Central memory CD8-positive, alpha-beta T cell (primary cell): ENCODE results near the gene OPCML.

Experiments
- ATAC-seq: fragments of 150-1000 bp; cut with Tn5 transposase; replicated peaks from 2 replicates; pipeline ENCODE4 v1.10.0; 2022; ENCODE audit warnings: mild to moderate bottlenecking, moderate FRiP score, moderate number of reproducible peaks; ENCODE audit not compliant: poor library complexity, severe bottlenecking; ENCODE audit errors: extremely low read depth
- DNase-seq, 2 donors: peaks; one replicate each; pipeline ENCODE4 v3.0.0; 2021; ENCODE audit warnings: low spot score in 2 of 2
- H3K27ac Mint-ChIP-seq: one replicate; pipeline ENCODE4 v1.8.0; 2022; ENCODE audit warnings: low read depth, mild to moderate bottlenecking, moderate library complexity, mixed read lengths
- H3K27me3 Mint-ChIP-seq: one replicate; pipeline ENCODE4 v1.8.0; 2022; ENCODE audit warnings: mixed read lengths
- H3K36me3 Mint-ChIP-seq: one replicate; pipeline ENCODE4 v1.8.0; 2022; ENCODE audit warnings: mild to moderate bottlenecking, moderate library complexity, mixed read lengths; ENCODE audit not compliant: insufficient read depth
- H3K4me1 Mint-ChIP-seq: one replicate; pipeline ENCODE4 v1.8.0; 2022; ENCODE audit warnings: mixed read lengths
- H3K4me3 Mint-ChIP-seq: one replicate; pipeline ENCODE4 v1.8.0; 2022; ENCODE audit warnings: mild to moderate bottlenecking, moderate library complexity, mixed read lengths
- H3K9me3 Mint-ChIP-seq: one replicate; pipeline ENCODE4 v1.8.0; 2022; ENCODE audit warnings: mixed read lengths

Gene OPCML

GRCh38 chr11:132447761-132448160 is 1084.5 kb downstream of the OPCML start:
- Mint-ChIP-seq H3K4me1 (no peaks in the 10 kb centered on the region), H3K27me3 (no peaks in the 10 kb centered on the region), H3K9me3 (peaks cover 11% of the 10 kb centered on the region), H3K4me3 (no peak overlapping the region), H3K27ac (no peak overlapping the region), H3K36me3 (no peaks in the 10 kb centered on the region)
- ATAC-seq (no peak), DNase-seq (no peak)

- Mint-ChIP-seq H3K4me3 (no peak overlapping the region), H3K4me1 (no peaks in the 10 kb centered on the region), H3K27ac (no peak overlapping the region), H3K9me3 (peaks cover 8% of the 10 kb centered on the region), H3K36me3 (no peaks in the 10 kb centered on the region), H3K27me3 (no peaks in the 10 kb centered on the region)
- DNase-seq (no peak), ATAC-seq (no peak)
Observed at GRCh38 chr11:132445859-132446291, 1086.4 kb downstream of the OPCML start.

- no peaks in the 10 kb centered on the region for H3K4me1 Mint-ChIP-seq
- DNase-seq (no peak), ATAC-seq (no peak)
- H3K4me3 Mint-ChIP-seq = no peak overlapping the region
- no peaks in the 10 kb centered on the region for H3K36me3 Mint-ChIP-seq
- no peaks in the 10 kb centered on the region for H3K27me3 Mint-ChIP-seq
- H3K27ac Mint-ChIP-seq = no peak overlapping the region
- peaks cover 14% of the 10 kb centered on the region for H3K9me3 Mint-ChIP-seq
Observed at GRCh38 chr11:132444911-132445310, 1087.4 kb downstream of the OPCML start.

- Mint-ChIP-seq H3K4me3 (no peak overlapping the region), H3K36me3 (no peaks in the 10 kb centered on the region), H3K27me3 (no peaks in the 10 kb centered on the region), H3K9me3 (peaks cover 11% of the 10 kb centered on the region), H3K4me1 (no peaks in the 10 kb centered on the region), H3K27ac (no peak overlapping the region)
- DNase-seq = no peak
- no peak for ATAC-seq
Observed at GRCh38 chr11:132439711-132440255, 1092.5 kb downstream of the OPCML start.

GRCh38 chr11:132438418-132438817 is 1093.9 kb downstream of the OPCML start:
- H3K27me3 Mint-ChIP-seq = no peaks in the 10 kb centered on the region
- no peak overlapping the region for H3K27ac Mint-ChIP-seq
- DNase-seq (no peak), ATAC-seq (no peak)
- no peaks in the 10 kb centered on the region for H3K4me1 Mint-ChIP-seq
- H3K9me3 Mint-ChIP-seq = peaks cover 11% of the 10 kb centered on the region
- H3K36me3 Mint-ChIP-seq = no peaks in the 10 kb centered on the region
- no peak overlapping the region for H3K4me3 Mint-ChIP-seq

- H3K9me3 Mint-ChIP-seq = peaks cover 8% of the 10 kb centered on the region
- DNase-seq (no peak), ATAC-seq (no peak)
- peaks cover 2% of the 10 kb centered on the region for H3K36me3 Mint-ChIP-seq
- no peaks in the 10 kb centered on the region for H3K27me3 Mint-ChIP-seq
- H3K4me3 Mint-ChIP-seq = no peak overlapping the region
- no peak overlapping the region for H3K27ac Mint-ChIP-seq
- H3K4me1 Mint-ChIP-seq = no peaks in the 10 kb centered on the region
Observed at GRCh38 chr11:132430429-132431062, 1101.8 kb downstream of the OPCML start.

- H3K36me3 Mint-ChIP-seq = peaks cover 2% of the 10 kb centered on the region
- DNase-seq (no peak), ATAC-seq (no peak)
- H3K4me3 Mint-ChIP-seq = no peak overlapping the region
- H3K27ac Mint-ChIP-seq = no peak overlapping the region
- H3K4me1 Mint-ChIP-seq = no peaks in the 10 kb centered on the region
- H3K27me3 Mint-ChIP-seq = no peaks in the 10 kb centered on the region
- H3K9me3 Mint-ChIP-seq = peaks cover 8% of the 10 kb centered on the region
Observed at GRCh38 chr11:132429685-132430084, 1102.6 kb downstream of the OPCML start.

- no peak for ATAC-seq
- DNase-seq = no peak
- Mint-ChIP-seq H3K4me3 (no peak overlapping the region), H3K9me3 (peaks cover 8% of the 10 kb centered on the region), H3K4me1 (no peaks in the 10 kb centered on the region), H3K27ac (no peak overlapping the region), H3K27me3 (no peaks in the 10 kb centered on the region), H3K36me3 (no peaks in the 10 kb centered on the region)
Observed at GRCh38 chr11:132427611-132428010, 1104.7 kb downstream of the OPCML start.

- Mint-ChIP-seq H3K9me3 (no peaks in the 10 kb centered on the region), H3K27ac (no peak overlapping the region), H3K27me3 (no peaks in the 10 kb centered on the region), H3K4me1 (no peaks in the 10 kb centered on the region), H3K4me3 (no peak overlapping the region), H3K36me3 (no peaks in the 10 kb centered on the region)
- no peak for DNase-seq
- no peak for ATAC-seq
Observed at GRCh38 chr11:132424433-132424832, 1107.9 kb downstream of the OPCML start.

GRCh38 chr11:132423266-132423665 is 1109.0 kb downstream of the OPCML start:
- Mint-ChIP-seq H3K4me3 (no peak overlapping the region), H3K9me3 (no peaks in the 10 kb centered on the region), H3K27ac (no peak overlapping the region)

GRCh38 chr11:132422722-132423121 is 1109.6 kb downstream of the OPCML start:
- H3K9me3 Mint-ChIP-seq = no peaks in the 10 kb centered on the region
- H3K4me3 Mint-ChIP-seq = no peak overlapping the region
- no peak overlapping the region for H3K27ac Mint-ChIP-seq
- no peaks in the 10 kb centered on the region for H3K27me3 Mint-ChIP-seq
- DNase-seq (no peak), ATAC-seq (no peak)
- H3K36me3 Mint-ChIP-seq = no peaks in the 10 kb centered on the region
- no peaks in the 10 kb centered on the region for H3K4me1 Mint-ChIP-seq

More at GRCh38 chr11:132423266-132423665, 1109.0 kb downstream of the OPCML start:
- Mint-ChIP-seq H3K36me3 (no peaks in the 10 kb centered on the region), H3K27me3 (no peaks in the 10 kb centered on the region), H3K4me1 (no peaks in the 10 kb centered on the region)
- ATAC-seq (no peak), DNase-seq (no peak)

GRCh38 chr11:132421555-132421954 is 1110.7 kb downstream of the OPCML start:
- ATAC-seq = no peak
- Mint-ChIP-seq H3K4me3 (no peak overlapping the region), H3K36me3 (no peaks in the 10 kb centered on the region), H3K27ac (no peak overlapping the region), H3K27me3 (no peaks in the 10 kb centered on the region), H3K9me3 (no peaks in the 10 kb centered on the region), H3K4me1 (no peaks in the 10 kb centered on the region)
- DNase-seq = no peak

- Mint-ChIP-seq H3K27ac (no peak overlapping the region), H3K27me3 (peaks cover 11% of the 10 kb centered on the region), H3K4me1 (no peaks in the 10 kb centered on the region), H3K36me3 (no peaks in the 10 kb centered on the region), H3K9me3 (peaks cover 7% of the 10 kb centered on the region), H3K4me3 (no peak overlapping the region)
- ATAC-seq (no peak), DNase-seq (no peak)
Observed at GRCh38 chr11:132414451-132414850, 1117.8 kb downstream of the OPCML start.
